Transverse colon (tissue), 4 donors: ENCODE data around the gene HOXC12.

ENCODE experiments used
- CTCF ChIP-seq, 5 experiments: fragments of 200-600 bp in 3 of 5; fragments of 450-650 bp in 2 of 5; sonication (generic) in 3 of 5; IDR thresholded peaks; 1 replicate in 2 of 5; 2 replicates in 3 of 5; pipeline ENCODE4 v1.5.1; 2016 to 2017; ENCODE audit warnings: antibody characterized with exemption in 5 of 5, inconsistent platforms in 3 of 5, mild to moderate bottlenecking in 2 of 5, moderate library complexity in 1 of 5
- POLR2AphosphoS5 ChIP-seq, 3 donors: sonication (generic); formaldehyde crosslinking; IDR thresholded peaks; one replicate each; pipeline ENCODE4 v1.6.1; 2016; ENCODE audit warnings: antibody characterized with exemption in 3 of 3

GRCh38 chr12:53992377-53992889 is 37.7 kb downstream of the HOXC12 start:
- TF ChIP-seq CTCF (IDR thresholded peaks at IDR 0.05) (no peak), POLR2AphosphoS5 (IDR thresholded peaks at IDR 0.05) (no peak)
